ENCODE measurements around the gene ARHGEF38. TPM values are rescaled to one million over a fixed set of nuclear protein-coding genes. Genes with fewer than 3 reads are reported as not detected.
"Not testable (repeated sequence)": the region's sequence is repeated elsewhere in the genome, so short reads cannot be mapped to it uniquely, and the experiment has no call there.

Gene ARHGEF38
- total RNA-seq, 1 donor from 2014 or later = 0.23 TPM

DNA sequence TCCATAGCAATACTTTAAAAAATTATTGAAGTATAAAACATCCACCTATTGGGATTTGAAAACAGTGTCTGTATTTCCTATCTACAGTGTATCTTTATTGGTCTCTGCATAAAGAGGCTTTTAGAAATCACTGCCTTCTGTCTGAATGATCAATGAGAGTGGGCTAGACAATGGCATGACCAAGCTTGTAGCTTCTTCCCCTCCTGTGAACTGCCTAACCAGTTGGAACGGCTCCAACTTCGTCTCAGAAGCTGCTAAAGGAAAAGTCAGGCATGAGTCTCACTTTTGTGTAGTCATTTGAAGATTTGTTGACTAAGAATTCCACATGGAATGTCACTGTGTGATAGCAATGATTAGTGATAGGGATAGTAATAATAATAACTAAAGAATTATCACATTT lies 91.8 kb downstream of the ARHGEF38 start:
- ATAC-seq (no peak), DNase-seq (ENCODE audit: low spot score) (no peak)

DNA sequence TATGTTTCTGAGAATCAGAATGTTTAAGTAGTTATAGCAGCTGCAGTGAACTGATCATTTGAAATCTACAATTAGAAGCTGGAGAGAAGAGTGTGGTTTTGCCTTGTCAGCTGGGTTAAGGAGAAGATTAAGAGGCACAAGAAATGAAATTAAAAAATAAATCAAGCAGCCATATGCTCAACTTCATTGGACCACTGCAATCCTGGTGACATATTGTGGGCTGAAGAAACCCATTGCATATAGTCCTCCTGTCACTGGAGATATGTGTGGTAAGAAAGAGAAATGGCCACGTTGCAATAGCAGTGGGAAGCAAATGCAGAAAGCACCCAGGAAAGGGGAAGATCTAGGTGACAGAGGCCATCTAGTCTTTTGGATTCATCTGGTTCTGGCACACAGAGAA lies 93.0 kb downstream of the ARHGEF38 start:
- ATAC-seq (no peak), DNase-seq (ENCODE audit: low spot score) (no peak)

DNA sequence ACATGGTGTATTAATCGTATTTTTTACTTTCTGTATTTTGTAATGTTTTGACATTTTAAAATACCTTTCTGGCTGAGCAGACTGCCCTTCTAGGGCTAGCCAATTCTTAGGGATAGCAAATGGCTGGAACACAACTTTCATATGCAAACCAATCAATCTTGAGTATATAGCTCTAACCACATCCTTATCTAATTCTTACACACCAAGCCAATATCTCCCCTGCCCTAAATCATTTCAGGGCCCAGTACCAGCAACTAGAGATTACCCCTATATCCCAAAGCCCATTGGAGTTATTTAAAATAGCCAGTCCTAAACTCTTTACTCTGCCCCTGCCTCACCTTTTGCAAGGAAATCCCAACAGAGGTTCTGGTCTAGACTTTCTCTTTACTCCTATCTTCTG lies 97.8 kb downstream of the ARHGEF38 start:
- DNase-seq (ENCODE audit: low spot score) = no peak
- no peak for ATAC-seq

DNA sequence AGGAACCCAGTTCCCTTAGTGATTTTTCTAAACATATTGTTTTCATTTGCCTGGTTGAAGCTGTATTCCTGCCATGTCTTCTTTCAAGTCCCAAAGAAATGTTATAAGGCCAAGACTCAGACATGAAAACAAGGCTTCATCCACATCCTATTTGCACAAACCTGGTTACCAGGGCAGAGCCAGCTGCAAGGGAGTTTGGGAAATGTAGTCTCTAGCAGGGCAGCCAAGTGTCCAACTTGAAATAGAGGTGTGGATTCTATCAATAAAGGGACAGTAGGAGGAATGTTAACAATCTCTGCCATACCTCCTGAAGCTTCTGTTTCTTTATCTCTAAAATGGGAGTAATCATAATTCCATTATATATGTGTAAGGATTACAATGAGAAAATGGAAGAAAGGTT lies 99.5 kb downstream of the ARHGEF38 start:
- ATAC-seq (no peak), DNase-seq (ENCODE audit: low spot score) (no peak)

DNA sequence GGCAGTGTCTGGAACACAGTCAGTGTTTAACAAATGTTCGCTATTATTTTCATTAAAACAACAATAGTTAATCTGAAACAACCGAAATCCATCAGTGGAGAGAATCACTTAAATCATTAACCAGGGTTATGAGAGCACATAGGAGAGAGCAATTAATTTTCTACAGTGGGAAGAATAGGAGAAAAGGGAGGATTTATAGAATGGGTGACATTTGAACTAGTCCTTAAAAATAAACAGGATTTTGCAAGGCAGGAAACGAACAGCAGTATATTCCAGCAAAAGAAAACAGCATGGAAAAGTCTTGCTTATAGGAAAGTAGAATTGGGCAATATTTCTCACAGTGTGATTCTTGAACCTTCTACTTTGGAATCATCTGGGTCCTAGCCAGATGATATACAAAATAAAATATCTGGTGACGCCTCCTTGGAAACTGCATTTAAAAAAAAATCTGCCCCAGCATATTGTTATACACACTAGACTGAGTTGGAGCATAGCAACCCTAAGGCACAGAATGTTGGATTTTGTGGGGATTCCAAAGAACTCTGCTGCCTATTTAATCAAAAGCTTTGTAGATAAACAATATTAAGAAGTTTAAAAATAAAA lies 100.0 kb downstream of the ARHGEF38 start:
- ATAC-seq (no peak), DNase-seq (ENCODE audit: low spot score) (no peak)

DNA sequence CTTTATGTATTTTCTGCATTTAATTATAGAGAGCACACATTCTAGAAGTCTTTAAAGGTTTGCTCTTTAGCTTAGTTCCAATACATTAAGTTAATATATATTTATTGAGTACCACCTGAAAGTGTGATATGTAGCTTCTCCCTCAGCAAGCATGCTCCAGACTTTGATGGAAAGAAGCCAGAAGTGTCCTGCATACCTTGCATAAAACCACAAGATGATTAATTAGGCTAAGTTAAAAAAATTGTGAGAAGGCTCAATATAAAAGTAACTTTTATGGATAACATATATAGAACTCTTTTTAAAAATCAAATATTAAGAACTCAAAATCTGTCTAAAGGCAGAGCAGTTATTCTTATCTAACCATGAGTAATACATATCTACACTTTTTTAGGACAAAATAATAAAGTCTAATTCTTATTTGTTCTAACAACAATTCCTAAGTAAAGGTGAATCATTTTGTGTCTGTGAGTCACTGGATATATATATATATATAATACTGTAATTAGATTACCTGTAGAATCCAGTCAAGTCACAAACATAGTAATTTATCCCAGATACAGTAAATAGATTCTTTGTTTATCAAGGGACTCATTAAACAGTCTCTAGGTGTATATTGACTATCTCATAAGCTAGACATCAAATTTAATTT lies 104.8 kb downstream of the ARHGEF38 start:
- DNase-seq (ENCODE audit: low spot score) (no peak), ATAC-seq (no peak)

DNA sequence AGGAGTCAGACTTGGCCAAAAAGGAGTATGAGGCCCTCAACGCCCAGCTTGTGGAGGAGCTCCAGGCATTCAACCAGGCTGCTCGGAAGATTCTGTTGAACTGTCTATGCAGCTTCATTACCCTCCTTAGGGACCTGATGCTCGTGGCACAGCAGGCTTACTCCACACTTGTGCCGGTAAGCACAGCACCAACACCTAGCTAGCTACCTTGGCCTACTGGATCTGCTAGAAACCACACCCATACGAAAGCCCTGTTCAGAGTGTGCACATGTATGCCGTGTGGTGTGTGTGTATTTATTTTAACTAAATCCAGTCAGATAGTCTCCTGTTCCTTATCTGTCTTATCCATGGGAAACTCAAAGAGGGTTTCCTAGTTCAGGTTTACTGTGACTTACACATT lies 106.8 kb downstream of the ARHGEF38 start:
- ATAC-seq (no peak), DNase-seq (ENCODE audit: low spot score) (no peak)

DNA sequence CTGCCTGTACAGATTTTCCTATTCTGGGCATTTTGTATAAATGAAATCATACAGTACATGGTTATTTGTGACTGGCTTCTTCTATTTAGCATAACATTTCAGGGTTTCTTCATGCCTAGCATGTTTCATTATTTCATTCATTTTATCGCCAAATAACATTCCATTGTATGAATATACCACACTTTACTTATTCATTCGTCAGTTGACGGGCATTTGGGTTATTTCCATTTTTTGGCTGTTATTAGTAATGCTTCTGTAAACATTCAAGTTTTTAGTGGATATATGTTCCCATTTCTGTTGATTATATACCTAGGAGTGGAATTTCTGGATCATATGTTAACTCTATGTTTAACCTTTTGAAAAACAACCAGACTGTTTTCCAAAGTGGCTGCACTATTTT lies 108.6 kb downstream of the ARHGEF38 start:
- ATAC-seq (no peak), DNase-seq (ENCODE audit: low spot score) (no peak)

DNA sequence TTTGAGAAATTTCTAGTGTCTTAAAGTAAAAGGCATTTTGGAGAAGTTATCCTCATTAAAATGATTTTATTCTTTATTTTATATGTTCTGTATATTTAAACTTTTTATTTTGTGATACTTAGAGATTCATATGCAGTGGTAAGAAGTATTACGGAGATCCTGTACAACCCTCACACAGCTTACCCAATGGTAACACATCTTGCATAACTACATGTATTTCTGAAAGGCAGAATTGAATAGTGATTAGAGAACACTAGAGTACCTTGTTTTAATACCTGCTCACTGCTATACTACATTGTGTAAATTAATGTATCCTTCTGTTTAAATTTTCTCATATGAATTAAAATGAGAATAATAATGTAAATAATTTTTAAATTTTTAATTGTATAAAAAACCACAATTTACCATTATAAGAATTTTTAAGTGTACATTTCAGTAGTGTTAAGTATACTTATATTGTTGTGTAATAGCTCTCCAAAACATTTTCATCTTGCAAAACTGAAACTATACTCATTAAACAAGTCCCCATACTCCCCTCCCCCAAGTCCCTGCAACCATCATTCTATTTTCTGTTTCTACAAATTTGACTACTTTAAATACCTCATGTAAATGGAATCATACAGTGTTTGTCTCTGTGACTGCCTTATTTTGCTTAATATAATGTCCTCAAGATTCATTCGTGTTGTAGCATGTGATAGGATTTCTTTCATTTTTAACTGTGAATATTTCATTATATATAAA lies 110.7 kb downstream of the ARHGEF38 start:
- DNase-seq (ENCODE audit: low spot score) (no peak), ATAC-seq (no peak)

DNA sequence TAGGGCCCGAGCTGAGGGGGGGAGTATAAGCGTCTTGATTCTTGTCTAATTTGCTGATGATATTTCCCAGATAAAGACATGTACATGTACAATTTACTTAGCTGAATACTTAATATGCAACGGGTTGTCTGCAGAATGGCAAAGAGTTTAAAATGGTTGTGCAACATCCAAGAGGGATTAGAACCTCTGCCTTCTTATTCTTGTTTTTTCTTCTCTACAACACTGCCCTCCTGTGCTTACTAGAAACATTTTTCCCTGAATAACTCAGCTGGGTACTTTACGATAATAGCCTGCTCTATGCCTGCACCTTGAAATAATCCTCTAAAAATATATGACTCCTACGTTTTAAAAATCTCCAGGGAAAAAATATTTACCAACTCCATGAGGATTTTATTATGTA lies 114.3 kb downstream of the ARHGEF38 start:
- ATAC-seq = peak; percentile 94
- no peak for DNase-seq (ENCODE audit: low spot score)

DNA sequence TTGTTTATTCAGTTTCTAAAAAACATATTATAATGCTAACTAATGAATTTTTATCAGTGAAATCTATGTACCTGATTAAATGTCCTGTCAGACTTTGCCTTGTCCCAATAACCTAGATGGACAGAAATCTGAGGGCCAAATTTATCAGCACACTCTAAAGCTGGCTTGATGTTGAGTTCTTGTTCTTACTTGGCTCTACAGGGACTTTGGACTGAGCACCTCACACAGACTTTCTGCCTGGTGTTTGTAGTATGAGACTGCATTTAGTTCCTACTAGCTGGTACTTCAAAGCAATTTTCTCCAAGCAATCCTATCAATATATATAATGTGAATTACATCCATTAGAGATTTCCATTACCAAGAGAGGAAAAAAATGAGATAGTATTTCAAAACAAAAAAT lies 118.3 kb downstream of the ARHGEF38 start:
- no peak for DNase-seq (ENCODE audit: low spot score)
- peak; percentile 68 for ATAC-seq

DNA sequence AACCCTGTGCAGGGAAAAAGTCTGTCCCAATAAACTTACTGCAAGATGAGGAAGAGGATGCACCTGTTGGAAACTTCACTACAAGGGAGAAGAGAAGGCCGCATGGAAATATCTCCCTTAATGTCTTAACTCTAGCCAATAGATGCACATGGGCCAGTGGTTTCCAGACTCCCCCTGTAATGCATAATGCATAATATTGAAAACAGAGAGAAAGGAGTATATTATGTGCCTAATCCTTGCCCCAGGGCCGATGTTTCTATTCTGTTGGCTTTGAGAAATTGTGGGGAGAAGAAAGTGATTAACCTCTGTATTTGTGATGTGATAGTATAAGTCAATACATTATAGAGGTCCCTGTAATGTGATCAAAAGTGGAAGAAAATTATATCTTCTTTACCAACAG lies 118.9 kb downstream of the ARHGEF38 start:
- no peak for DNase-seq (ENCODE audit: low spot score)
- no peak for ATAC-seq

DNA sequence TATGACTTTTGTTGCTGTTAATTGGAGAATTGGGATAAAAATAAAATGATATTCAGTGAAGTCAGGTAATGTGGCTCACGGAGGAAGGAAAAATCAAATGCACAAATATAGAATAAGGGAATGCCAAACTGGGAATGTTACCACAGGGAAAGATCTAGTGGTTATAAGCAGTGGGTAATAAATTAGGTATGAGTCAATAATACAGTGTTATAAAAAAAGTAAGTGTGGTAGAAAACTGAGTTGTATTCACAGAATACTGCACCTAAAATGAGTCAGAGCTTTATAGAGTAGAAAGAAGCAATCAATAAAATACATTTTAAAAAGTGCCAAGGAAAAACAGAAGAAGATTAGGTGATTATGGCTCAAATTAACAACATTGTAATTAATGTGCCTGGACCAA lies 121.6 kb downstream of the ARHGEF38 start:
- no peak for DNase-seq (ENCODE audit: low spot score)

DNA sequence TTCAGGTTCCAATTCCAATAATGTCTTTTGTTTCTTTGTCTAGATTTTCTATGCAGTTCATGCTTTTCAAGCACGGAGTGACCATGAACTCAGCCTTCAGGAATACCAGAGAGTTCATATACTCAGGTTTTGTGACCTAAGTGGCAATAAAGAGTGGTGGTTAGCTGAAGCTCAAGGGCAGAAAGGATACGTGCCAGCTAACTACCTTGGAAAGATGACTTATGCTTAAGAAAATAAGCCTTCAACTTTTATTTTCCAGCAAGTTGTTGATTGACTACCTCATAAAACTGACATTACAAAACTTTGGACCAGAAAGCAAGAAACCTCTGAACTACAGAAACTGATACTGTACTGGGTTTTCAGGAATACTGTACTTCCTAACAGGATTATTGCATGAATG lies 125.3 kb downstream of the ARHGEF38 start:
- no peak for ATAC-seq

More for the DNA sequence above, 121.6 kb downstream of the ARHGEF38 start:
- ATAC-seq = no peak

DNA sequence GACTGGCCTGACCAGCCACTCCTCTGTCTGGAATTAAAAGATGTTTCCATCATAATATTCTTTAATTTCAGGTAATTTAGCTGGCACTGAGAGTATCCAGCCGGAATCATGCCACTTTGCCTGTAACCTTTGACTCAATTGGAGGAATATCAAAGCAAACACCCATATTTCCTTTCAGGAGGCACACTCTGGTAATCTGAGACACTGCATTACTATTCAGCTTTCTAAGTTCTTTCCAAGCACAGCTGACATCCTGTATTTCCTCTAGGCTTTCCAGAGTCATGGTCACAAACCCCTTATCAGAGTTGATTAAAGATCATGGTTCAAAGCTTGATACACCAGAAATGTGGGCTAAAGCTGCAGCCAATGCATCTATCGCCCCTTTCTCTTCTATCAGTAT lies 126.8 kb downstream of the ARHGEF38 start:
- ATAC-seq = peak; percentile 76

More for the DNA sequence above, 125.3 kb downstream of the ARHGEF38 start:
- DNase-seq (ENCODE audit: low spot score) = no peak

DNA sequence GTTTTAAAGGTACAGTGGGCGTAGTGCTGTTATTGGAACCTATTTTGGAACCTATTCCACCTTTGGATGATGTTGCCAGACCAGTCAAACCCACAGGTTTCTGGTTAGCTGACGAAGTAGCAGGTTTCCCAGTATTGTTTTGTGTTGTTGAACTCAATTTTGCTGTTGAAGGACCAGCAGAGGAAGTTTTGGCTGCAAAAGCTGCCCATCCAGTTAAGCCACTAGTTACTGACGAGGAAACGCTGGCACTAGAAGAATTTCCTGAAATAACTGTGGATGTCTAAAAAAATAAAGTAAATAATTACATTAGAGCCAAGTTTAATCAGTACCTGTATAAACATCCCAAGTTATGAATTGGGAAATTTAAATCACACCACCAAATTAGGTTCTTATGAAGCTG lies 130.6 kb downstream of the ARHGEF38 start:
- DNase-seq (ENCODE audit: low spot score) (no peak), ATAC-seq (no peak)

More for the DNA sequence above, 126.8 kb downstream of the ARHGEF38 start:
- no peak for DNase-seq (ENCODE audit: low spot score)

DNA sequence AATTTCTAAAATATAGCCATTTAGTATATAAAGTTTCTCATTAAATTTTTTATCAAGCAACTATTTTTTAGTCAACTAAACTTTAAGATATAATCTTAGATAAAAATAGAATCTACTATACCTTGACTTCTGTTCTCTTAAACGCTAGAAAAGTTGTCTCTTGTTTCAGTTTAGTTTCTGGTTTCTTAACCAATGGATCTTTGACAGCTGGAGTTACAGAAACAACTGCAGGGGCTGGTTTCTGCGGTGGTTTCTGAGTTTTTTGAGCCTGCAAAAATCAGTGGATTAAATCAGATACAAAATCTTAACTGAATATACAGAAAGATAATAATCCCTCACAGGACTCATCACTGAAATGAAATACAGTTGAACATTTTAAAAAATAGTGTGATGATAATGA lies 134.2 kb downstream of the ARHGEF38 start:
- no peak for DNase-seq (ENCODE audit: low spot score)

DNA sequence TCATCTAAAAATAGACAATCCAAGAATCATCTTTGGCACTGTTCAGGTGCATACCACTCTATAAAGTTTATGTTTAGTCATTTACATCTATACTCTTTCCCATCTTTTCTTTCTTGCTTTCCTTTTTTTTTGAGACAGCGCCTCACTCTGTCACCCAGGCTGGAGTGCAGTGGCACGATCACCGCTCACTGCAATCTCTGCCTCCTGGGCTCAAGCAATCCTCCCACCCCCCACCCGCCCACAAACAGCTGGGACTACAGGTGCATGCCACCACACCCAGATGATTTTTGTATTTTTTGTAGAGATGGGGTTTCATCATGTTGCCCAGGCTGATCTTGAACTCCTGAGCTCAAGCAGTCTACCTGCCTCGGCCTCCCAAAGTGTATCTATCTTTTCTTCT lies 142.4 kb downstream of the ARHGEF38 start:
- ATAC-seq; DNase-seq (ENCODE audit: low spot score): not testable (repeated sequence)

More for the DNA sequence above, 134.2 kb downstream of the ARHGEF38 start:
- no peak for ATAC-seq

DNA sequence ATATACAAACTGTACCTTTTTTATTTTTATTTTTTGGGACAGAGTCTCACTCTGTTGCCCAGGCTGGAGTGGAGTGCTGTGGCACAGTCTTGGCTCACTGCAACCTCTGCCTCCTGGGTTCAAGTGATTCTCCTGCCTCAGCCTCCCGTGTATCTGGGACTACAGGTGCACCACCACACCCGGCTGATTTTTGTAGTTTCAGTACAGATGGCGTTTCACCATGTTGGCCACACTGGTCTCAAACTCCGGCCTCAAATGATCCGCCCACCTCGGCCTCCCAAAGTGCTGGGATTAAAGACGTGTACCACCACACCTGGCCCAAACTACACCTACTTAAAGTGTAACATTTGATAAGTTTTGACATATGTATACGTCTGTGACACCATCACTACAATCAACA lies 143.4 kb downstream of the ARHGEF38 start:
- DNase-seq (ENCODE audit: low spot score); ATAC-seq: not testable (repeated sequence)

DNA sequence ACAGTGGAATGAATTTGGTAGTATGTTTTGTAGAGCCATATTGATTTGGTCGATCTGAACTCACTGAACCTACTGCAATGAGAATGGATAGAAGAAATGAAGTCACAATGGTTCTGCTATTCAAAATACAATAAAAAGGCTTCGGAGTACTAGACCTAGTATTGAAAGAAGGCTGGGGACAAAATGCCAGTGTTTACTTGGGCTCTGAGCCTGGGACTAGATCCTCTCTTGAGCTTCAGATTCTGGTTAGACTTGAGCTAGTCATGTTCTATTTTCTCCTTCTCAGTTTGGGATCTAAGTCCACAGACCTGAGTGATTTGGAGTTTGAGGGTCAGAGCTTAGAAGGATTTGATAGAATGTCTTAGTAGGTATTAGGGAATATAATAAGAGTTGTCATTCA lies 146.2 kb downstream of the ARHGEF38 start:
- DNase-seq (ENCODE audit: low spot score) = no peak
- peak; percentile 86 for ATAC-seq

DNA sequence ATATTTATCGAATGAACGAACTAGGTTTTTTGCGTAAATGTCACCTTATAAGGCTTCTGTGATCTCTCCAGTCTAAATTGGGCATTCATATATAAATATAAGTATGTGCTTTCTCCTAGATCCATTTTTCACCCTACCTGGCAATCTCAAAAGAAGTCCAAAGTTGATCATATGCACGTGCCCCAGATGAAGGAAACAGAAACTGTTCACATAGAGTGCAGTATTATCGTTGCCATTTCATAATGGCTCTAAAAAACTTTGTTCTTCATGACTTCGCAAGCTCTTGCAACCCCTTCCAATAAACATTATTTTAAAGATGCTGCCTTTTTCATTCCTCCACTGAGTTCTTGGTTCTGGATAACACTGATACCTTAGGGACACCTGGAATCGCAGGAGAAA lies 155.4 kb downstream of the ARHGEF38 start:
- peak; percentile 19 for ATAC-seq
- no peak for DNase-seq (ENCODE audit: low spot score)

Data from left lobe of liver (tissue), 2 donors.